Endothelial cell of umbilical vein (primary cell): ENCODE measurements around the gene DUSP22. TPM values are rescaled to one million over a fixed set of nuclear protein-coding genes. Genes with fewer than 3 reads are reported as not detected.

Experiments
- BruUV-seq: library from RNA; stranded (reverse); fragments of 400-500 nt; replicated peaks from 2 replicates; lab custom pipeline; 2021; lab: Mats Ljungman, UMichigan
- CTCF ChIA-PET: fragments of 300-600, 350-600 bp; sonication (Branson Sonifier 250); formaldehyde crosslinking; loops from one replicate; lab custom pipeline; 2021; ENCODE audit warnings: antibody characterized with exemption, inconsistent platforms; lab: Charles Lee
- POLR2A ChIA-PET: fragments of 300-600, 350-600 bp; sonication (Branson Sonifier 250); formaldehyde crosslinking; loops from one replicate; lab custom pipeline; 2021; ENCODE audit warnings: antibody characterized with exemption, inconsistent platforms; lab: Charles Lee
- DNase-seq: peaks from one replicate; pipeline ENCODE4 v3.0.0-alpha.2; 2011; ENCODE audit warnings: low read depth, low spot score
- FAIRE-seq: peaks from 2 replicates; lab custom pipeline; 2011; peaks lifted over from hg19 to GRCh38; lab: Jason Lieb, UNC
- H2AFZ ChIP-seq: 2 replicates; pipeline ENCODE4 v1.6.0; 2012; ENCODE audit warnings: low read depth, low read length, control low read depth, inconsistent platforms
- H3K27ac ChIP-seq: 2 replicates; pipeline ENCODE4 v1.5.1; 2011; ENCODE audit warnings: low read depth, mild to moderate bottlenecking, control low read depth, low read length, moderate library complexity; ENCODE audit not compliant: insufficient read depth
- H3K27me3 ChIP-seq, 2 experiments: 2 replicates each; pipeline versions ENCODE4 v1.6.0 to v1.6.1; 2011; ENCODE audit warnings: low read length in 2 of 2, mixed read lengths in 1 of 2; ENCODE audit not compliant: control insufficient read depth in 2 of 2, insufficient read depth in 2 of 2
- H3K36me3 ChIP-seq, 2 experiments: 2 replicates in 1 of 2; 3 replicates in 1 of 2; pipeline ENCODE4 v1.5.1; 2011; ENCODE audit warnings: low read length in 2 of 2, mild to moderate bottlenecking in 1 of 2, moderate library complexity in 1 of 2; ENCODE audit not compliant: control insufficient read depth in 2 of 2, insufficient read depth in 2 of 2; ENCODE audit errors: extremely low read depth in 1 of 2
- H3K4me1 ChIP-seq: 3 replicates; pipeline ENCODE4 v1.5.1; 2011; ENCODE audit warnings: mild to moderate bottlenecking, low read length; ENCODE audit not compliant: control insufficient read depth, insufficient read depth; ENCODE audit errors: extremely low read depth
- H3K4me2 ChIP-seq: 2 replicates; pipeline ENCODE4 v1.6.1; 2011; ENCODE audit warnings: low read length, control low read depth, mixed read lengths; ENCODE audit not compliant: insufficient read depth
- H3K4me3 ChIP-seq, 3 experiments: fragments of 200-600 bp in 1 of 3; sonication (generic), shearing (Covaris generic) in 1 of 3; replicated peaks in 1 of 3; 2 replicates each; pipeline ENCODE4 v1.5.1; 2011 to 2016; ENCODE audit warnings: control low read depth in 3 of 3, low read length in 3 of 3, mild to moderate bottlenecking in 2 of 3, inconsistent platforms in 1 of 3, low read depth in 1 of 3, moderate library complexity in 1 of 3; ENCODE audit not compliant: insufficient read depth in 1 of 3
- H3K79me2 ChIP-seq: 2 replicates; pipeline ENCODE4 v1.6.0; 2012; ENCODE audit warnings: low read length, inconsistent platforms; ENCODE audit not compliant: control insufficient read depth, insufficient read depth
- H3K9ac ChIP-seq: replicated peaks from 2 replicates; pipeline ENCODE3; 2011; ENCODE audit warnings: low read length, control low read depth; ENCODE audit not compliant: insufficient read depth; ENCODE audit errors: extremely low read depth
- H3K9me1 ChIP-seq: replicated peaks from 3 replicates; pipeline ENCODE4 v1.6.0; 2011; ENCODE audit warnings: mild to moderate bottlenecking, low read length; ENCODE audit not compliant: control insufficient read depth, insufficient read depth; ENCODE audit errors: extremely low read depth
- H3K9me3 ChIP-seq: replicated peaks from 2 replicates; pipeline ENCODE4 v1.5.1; 2012; ENCODE audit warnings: low read length, inconsistent platforms; ENCODE audit not compliant: control insufficient read depth, insufficient read depth
- H4K20me1 ChIP-seq: replicated peaks from 2 replicates; pipeline ENCODE3; 2011; ENCODE audit warnings: mild to moderate bottlenecking, low read length; ENCODE audit not compliant: control insufficient read depth, insufficient read depth; ENCODE audit errors: extremely low read depth
- EZH2 ChIP-seq: IDR thresholded peaks from 2 replicates; pipeline ENCODE4 v1.6.1; 2012; ENCODE audit warnings: borderline replicate concordance, low read depth, mild to moderate bottlenecking, moderate library complexity, low read length, inconsistent platforms; ENCODE audit not compliant: severe bottlenecking
- FOS ChIP-seq: IDR thresholded peaks from 2 replicates; pipeline ENCODE4 v1.6.1; 2011; ENCODE audit warnings: mild to moderate bottlenecking, low read length, moderate library complexity, borderline replicate concordance; ENCODE audit not compliant: insufficient read depth
- GATA2 ChIP-seq: IDR thresholded peaks from 2 replicates; pipeline ENCODE4 v1.7.0; 2011; ENCODE audit warnings: low read depth, mild to moderate bottlenecking, moderate library complexity, mixed read lengths, low read length; ENCODE audit not compliant: insufficient read length, insufficient read depth
- JUN ChIP-seq: IDR thresholded peaks from 2 replicates; pipeline ENCODE4 v1.6.1; 2011; ENCODE audit warnings: borderline replicate concordance, low read depth; ENCODE audit not compliant: insufficient read length, insufficient read depth
- MYC ChIP-seq: IDR thresholded peaks from one replicate; pipeline ENCODE4 v1.6.1; 2011; ENCODE audit warnings: mild to moderate bottlenecking, low read depth, low read length
- POLR2A ChIP-seq: IDR thresholded peaks from 2 replicates; pipeline ENCODE4 v1.6.1; 2012; ENCODE audit warnings: low read depth, mild to moderate bottlenecking, control low read depth, low read length
- POLR2AphosphoS5 ChIP-seq: IDR thresholded peaks from 2 replicates; pipeline ENCODE4 v1.6.1; 2012; ENCODE audit warnings: low read depth, mild to moderate bottlenecking, control low read depth, low read length, moderate library complexity; ENCODE audit not compliant: insufficient read depth
- dilution Hi-C: fragments of 300-500 bp; cut with MboI; formaldehyde crosslinking; loops from one replicate; pipeline ENCODE4 v1.15.0; 2019; ENCODE audit warnings: low sequenced_read_pairs; ENCODE audit not compliant: extremely low pct_ligation_motif_present
- intact Hi-C: fragments of 100-400 bp; cut with micrococcal nuclease; formaldehyde crosslinking; loops from one replicate; pipeline ENCODE4 v1.10.0; 2022
- polyA plus RNA-seq, 4 experiments: library from polyadenylated mRNA; depleted of rRNA in 3 of 4; stranded (reverse) in 3 of 4; unstranded in 1 of 4; fragments of >200 nt; gene quantifications; 2 replicates each; pipeline versions ENCODE4 v1.2.1 to v1.2.3, GENCODE V29; 2011 to 2012; ENCODE audit warnings: missing spikeins in 1 of 4
- total RNA-seq: library from RNA; stranded (reverse); gene quantifications from 2 replicates; pipeline ENCODE4 v1.2.3, GENCODE V29; 2021
- TF ChIP-seq, protein P1 (sequence below), 2 donors: IDR thresholded peaks; 1 replicate in 1 of 2; 2 replicates in 1 of 2; pipeline ENCODE4 v1.5.1; 2011; ENCODE audit warnings: low read length in 2 of 2, mild to moderate bottlenecking in 2 of 2, moderate library complexity in 2 of 2, control low read depth in 1 of 2, inconsistent platforms in 1 of 2, low read depth in 1 of 2; ENCODE audit not compliant: insufficient read depth in 1 of 2; ENCODE audit errors: extremely low read depth in 1 of 2
- TF ChIP-seq, protein P2 (sequence below): IDR thresholded peaks from 2 replicates; pipeline ENCODE4 v1.6.1; 2011; ENCODE audit not compliant: insufficient read depth, insufficient read length

DUSP22 gene
- total and polyA plus RNA-seq, 2 donors (not counting 3 experiments of a cell fraction or from before 2014, with no cell fraction given), result 23.2 to 33.9 TPM

DNA sequence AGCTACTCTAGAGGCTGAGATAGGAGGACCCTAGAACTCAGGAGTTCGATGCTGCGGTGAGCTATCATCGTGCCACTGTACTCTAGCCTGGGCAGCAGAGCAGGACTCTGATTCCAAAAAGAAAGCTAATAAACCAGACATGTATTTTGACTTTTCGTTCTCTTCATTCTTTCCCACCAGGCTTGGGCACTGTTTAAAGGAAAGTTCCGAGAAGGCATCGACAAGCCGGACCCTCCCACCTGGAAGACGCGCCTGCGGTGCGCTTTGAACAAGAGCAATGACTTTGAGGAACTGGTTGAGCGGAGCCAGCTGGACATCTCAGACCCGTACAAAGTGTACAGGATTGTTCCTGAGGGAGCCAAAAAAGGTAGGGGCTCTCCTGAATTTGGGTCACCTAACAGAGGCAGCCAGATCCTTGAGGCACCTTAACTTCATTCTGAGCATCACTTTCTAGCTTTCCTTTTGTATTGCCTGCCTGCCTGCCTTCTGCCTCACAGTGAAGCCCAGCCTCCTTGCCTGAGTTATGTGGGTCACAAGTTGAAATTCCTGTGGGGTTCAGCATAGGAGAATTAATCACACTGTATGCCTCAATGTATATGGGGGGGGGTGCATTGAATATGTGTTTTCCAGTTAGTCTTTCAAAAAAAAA lies 102.5 kb downstream of the DUSP22 start:
- peaks cover 6% of the 10 kb centered on the region for H3K4me1 ChIP-seq
- H3K27me3 ChIP-seq, result peaks cover 42 to 55% of the 10 kb centered on the region in 2 experiments
- H3K36me3 ChIP-seq, result no peaks in the 10 kb centered on the region
- BruUV-seq, result no TSS peak
- H3K27ac ChIP-seq, result no peak overlapping the region
- intact Hi-C loops, result loop anchor here (5.0 kb wide), 1 partner anchor 207 kb away; no protein-coding TSS in a partner anchor
- no peaks in the 10 kb centered on the region for H3K79me2 ChIP-seq
- no peaks in the 10 kb centered on the region for H3K9me3 ChIP-seq
- no peak overlapping the region for H3K4me3 ChIP-seq
- TF ChIP-seq EZH2 (no peak), POLR2AphosphoS5 (no peak), POLR2A (no peak), FOS (no peak), JUN (no peak), MYC (no peak), GATA2 (no peak)
- TF ChIP-seq, protein P1, sequence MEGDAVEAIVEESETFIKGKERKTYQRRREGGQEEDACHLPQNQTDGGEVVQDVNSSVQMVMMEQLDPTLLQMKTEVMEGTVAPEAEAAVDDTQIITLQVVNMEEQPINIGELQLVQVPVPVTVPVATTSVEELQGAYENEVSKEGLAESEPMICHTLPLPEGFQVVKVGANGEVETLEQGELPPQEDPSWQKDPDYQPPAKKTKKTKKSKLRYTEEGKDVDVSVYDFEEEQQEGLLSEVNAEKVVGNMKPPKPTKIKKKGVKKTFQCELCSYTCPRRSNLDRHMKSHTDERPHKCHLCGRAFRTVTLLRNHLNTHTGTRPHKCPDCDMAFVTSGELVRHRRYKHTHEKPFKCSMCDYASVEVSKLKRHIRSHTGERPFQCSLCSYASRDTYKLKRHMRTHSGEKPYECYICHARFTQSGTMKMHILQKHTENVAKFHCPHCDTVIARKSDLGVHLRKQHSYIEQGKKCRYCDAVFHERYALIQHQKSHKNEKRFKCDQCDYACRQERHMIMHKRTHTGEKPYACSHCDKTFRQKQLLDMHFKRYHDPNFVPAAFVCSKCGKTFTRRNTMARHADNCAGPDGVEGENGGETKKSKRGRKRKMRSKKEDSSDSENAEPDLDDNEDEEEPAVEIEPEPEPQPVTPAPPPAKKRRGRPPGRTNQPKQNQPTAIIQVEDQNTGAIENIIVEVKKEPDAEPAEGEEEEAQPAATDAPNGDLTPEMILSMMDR (IDR thresholded peaks at IDR 0.05; ENCODE audit: extremely low read depth in 1 of 2, insufficient read depth in 1 of 2, low read depth in 1 of 2, low read length in 2 of 2), result no peak
- TF ChIP-seq, protein P2, sequence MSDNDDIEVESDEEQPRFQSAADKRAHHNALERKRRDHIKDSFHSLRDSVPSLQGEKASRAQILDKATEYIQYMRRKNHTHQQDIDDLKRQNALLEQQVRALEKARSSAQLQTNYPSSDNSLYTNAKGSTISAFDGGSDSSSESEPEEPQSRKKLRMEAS, result no peak
- no peak overlapping the region for H3K4me2 ChIP-seq
- POLR2A ChIA-PET, result no interaction called here
- FAIRE-seq (no peak), DNase-seq (no peak)
- CTCF ChIA-PET, result interaction anchor here (1.2 kb wide), 1 partner anchor 14 kb away, joined by 4 read pairs; no protein-coding TSS in a partner anchor
- no peak overlapping the region for H2AFZ ChIP-seq
- dilution Hi-C loops, result no loop called here
- no peaks in the 10 kb centered on the region for H3K9me1 ChIP-seq
- no peaks in the 10 kb centered on the region for H4K20me1 ChIP-seq
- no peak overlapping the region for H3K9ac ChIP-seq
